Activated naive CD4-positive, alpha-beta T cell (primary cell): ENCODE results near the gene SHFL.

Experiments used
- DNase-seq, 4 experiments: peaks; one replicate each; lab custom pipeline; 2025; lab: John Stamatoyannopoulos, UW

SHFL gene

GRCh38 chr19:10087296-10088061, 1.4 kb downstream of the SHFL start:
- DNase-seq, result no peak

- DNase-seq, result no peak
Measured at GRCh38 chr19:10088949-10089554, 2.9 kb downstream of the SHFL start.

- DNase-seq, result no peak
Measured at GRCh38 chr19:10089801-10090375, 3.8 kb downstream of the SHFL start.

- DNase-seq, result no peak
Measured at GRCh38 chr19:10091370-10091687, 5.2 kb downstream of the SHFL start.

- no peak for DNase-seq
Measured at GRCh38 chr19:10091895-10092641, 6.0 kb downstream of the SHFL start.

- no peak for DNase-seq
Measured at GRCh38 chr19:10092648-10093294, 6.7 kb downstream of the SHFL start.

GRCh38 chr19:10093295-10094186, 7.4 kb downstream of the SHFL start:
- DNase-seq, result no peak

GRCh38 chr19:10095622-10095947, 9.5 kb downstream of the SHFL start:
- DNase-seq, result no peak

GRCh38 chr19:10095948-10096614, 10.0 kb downstream of the SHFL start:
- peak; percentile 61 to 89 (median 81) for DNase-seq

GRCh38 chr19:10096615-10096963, 10.5 kb downstream of the SHFL start:
- DNase-seq, result no peak

- DNase-seq, result no peak
Measured at GRCh38 chr19:10100163-10100785, 14.2 kb downstream of the SHFL start.

- DNase-seq, result no peak
Measured at GRCh38 chr19:10102787-10103236, 16.7 kb downstream of the SHFL start.

GRCh38 chr19:10104130-10104513, 18.0 kb downstream of the SHFL start:
- no peak for DNase-seq

- peak in 3 of 4 experiments; percentile 28 to 51 (median 49) for DNase-seq
Measured at GRCh38 chr19:10104665-10105508, 18.8 kb downstream of the SHFL start.

GRCh38 chr19:10105509-10106099, 19.5 kb downstream of the SHFL start:
- DNase-seq, result peak in 1 of 4 experiments; percentile 81

GRCh38 chr19:10106100-10106936, 20.2 kb downstream of the SHFL start, which contains the start of gene PPAN:
TSS of gene PPAN (plus strand) at chr19:10106362. CDS start at chr19:10106395, 33 bp downstream.
- peak; percentile 94 to 96 (median 95) for DNase-seq

GRCh38 chr19:10107254-10107653, 21.1 kb downstream of the SHFL start:
- DNase-seq, result no peak

- no peak for DNase-seq
Measured at GRCh38 chr19:10107817-10108367, 21.8 kb downstream of the SHFL start.
